Stomach (tissue), 9 donors: ENCODE data around the gene L3MBTL3. TPM values are rescaled to one million over a fixed set of nuclear protein-coding genes. Genes with fewer than 3 reads are reported as not detected.

Source experiments
- DNase-seq, 2 donors: peaks; one replicate each; pipeline versions ENCODE4 v3.0.0 to v3.0.0-alpha.2; 2013 to 2019
- H3K27ac ChIP-seq, 5 donors: fragments of 200-600 bp in 4 of 5; sonication (generic) in 4 of 5; one replicate each; pipeline ENCODE4 v1.5.1; 2013 to 2019; ENCODE audit warnings: mild to moderate bottlenecking in 1 of 5, moderate library complexity in 1 of 5
- H3K27me3 ChIP-seq, 3 donors: fragments of 200-600 bp; sonication (generic); one replicate each; pipeline ENCODE4 v1.5.1; 2017 to 2019; ENCODE audit warnings: mixed run types in 1 of 3
- H3K36me3 ChIP-seq, 4 donors: fragments of 200-600 bp; sonication (generic); 1 replicate in 3 of 4; 2 replicates in 1 of 4; pipeline ENCODE4 v1.5.1; 2016 to 2019
- H3K4me1 ChIP-seq, 4 donors: fragments of 200-600 bp; sonication (generic); one replicate each; pipeline ENCODE4 v1.5.1; 2016 to 2019
- H3K4me3 ChIP-seq, 4 donors: fragments of 200-600 bp; sonication (generic) in 3 of 4; one replicate each; pipeline ENCODE4 v1.5.1; 2016 to 2019; ENCODE audit warnings: mild to moderate bottlenecking in 1 of 4
- H3K9me3 ChIP-seq, 4 donors: fragments of 200-600 bp; sonication (generic); one replicate each; pipeline ENCODE4 v1.5.1; 2016 to 2019
- CTCF ChIP-seq, 7 experiments: fragments of 450-650 bp in 4 of 7; fragments of 200-600 bp in 3 of 7; sonication (generic) in 3 of 7; IDR thresholded peaks; one replicate each; pipeline ENCODE4 v1.5.1; 2016 to 2019; ENCODE audit warnings: antibody characterized with exemption in 7 of 7, control low read depth in 2 of 7, mild to moderate bottlenecking in 1 of 7
- EP300 ChIP-seq: sonication (generic); formaldehyde crosslinking; IDR thresholded peaks from one replicate; pipeline ENCODE4 v1.6.1; 2017; ENCODE audit warnings: antibody characterized with exemption
- POLR2A ChIP-seq, 4 donors: fragments of 450-650 bp; IDR thresholded peaks; one replicate each; pipeline ENCODE4 v1.6.1; 2016; ENCODE audit warnings: antibody characterized with exemption in 4 of 4, control low read depth in 2 of 4, mild to moderate bottlenecking in 1 of 4, moderate library complexity in 1 of 4
- POLR2AphosphoS5 ChIP-seq, 3 donors: sonication (generic); formaldehyde crosslinking; IDR thresholded peaks; one replicate each; pipeline ENCODE4 v1.6.1; 2016; ENCODE audit warnings: antibody characterized with exemption in 3 of 3
- WGBS, 5 donors: extraction: QIAGEN DNeasy Blood & Tissue Kit in 3 of 5; methylation state at CpG; one replicate each; pipeline versions ENCODE4 v1.1.5 to v1.1.7; 2013 to 2018; 5-methylcytosine and 5-hydroxymethylcytosine counted together
- intact Hi-C: fragments of 100-400 bp; cut with DNase I; formaldehyde crosslinking; loops from one replicate; pipeline ENCODE4 v1.15.1; 2023; ENCODE audit warnings: low total_unique reads
- polyA plus RNA-seq, 3 donors: library from polyadenylated mRNA; stranded (reverse); fragments of 200-250 nt; gene quantifications; one replicate each; pipeline ENCODE4 v1.2.3, GENCODE V29; 2013
- total RNA-seq, 5 donors: library from RNA; depleted of rRNA; stranded (reverse); fragments of >200 nt; gene quantifications; one replicate each; pipeline versions ENCODE4 v1.1.0 to v1.2.3, GENCODE V29; 2014 to 2016
- donor health status: healthy with polysubstance abuse.
- donor health status: Bipolar disorder and iron deficiency.
- donor health status: healthy.

The L3MBTL3 gene
- total and polyA plus RNA-seq, 8 donors, result 1.8 to 51.9 (median 3.1) TPM; not detected in 1

- Histone ChIP-seq H3K4me1 (no peaks in the 10 kb centered on the region), H3K27ac (no peak overlapping the region), H3K9me3 (peaks cover 3 to 16% (median 16%) of the 10 kb centered on the region in 4 donors), H3K27me3 (no peaks in the 10 kb centered on the region), H3K4me3 (no peak overlapping the region), H3K36me3 (no peaks in the 10 kb centered on the region)
- DNase-seq, result no peak
- no peak for TF ChIP-seq CTCF (IDR thresholded peaks at IDR 0.05)
- TF ChIP-seq POLR2A (IDR thresholded peaks at IDR 0.05), result no peak
- no peak for TF ChIP-seq EP300
- TF ChIP-seq POLR2AphosphoS5 (IDR thresholded peaks at IDR 0.05), result no peak
- WGBS, 5 donors, result 47 to 96% (median 87%) methylated on average over 1 of the region's 1 CpG
- intact Hi-C loops, result no loop called here
These were observed 37.6 kb upstream of the L3MBTL3 start for GRCh38 chr6:129980821-129981220.

DNA sequence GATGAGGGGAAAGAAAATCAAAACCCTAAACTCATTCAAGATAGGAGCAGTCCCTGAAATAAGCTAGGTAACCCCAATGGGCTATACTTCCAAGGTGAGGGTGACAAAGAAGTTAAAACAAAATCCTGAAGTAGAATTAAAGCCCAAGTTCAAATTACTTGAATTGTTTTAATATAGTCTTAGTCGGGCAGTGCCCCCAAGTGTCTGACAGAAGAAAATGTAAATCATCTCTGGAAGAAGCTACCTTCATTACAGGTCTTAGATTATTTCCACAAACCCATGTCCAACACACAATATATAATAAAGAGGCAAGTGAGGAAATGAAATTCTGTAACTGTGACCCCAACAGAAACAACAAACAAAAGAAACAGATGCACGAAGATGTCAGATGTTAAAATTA, 36.8 kb upstream of the L3MBTL3 start:
- H3K4me1 ChIP-seq, result no peaks in the 10 kb centered on the region
- no peak for DNase-seq
- H3K36me3 ChIP-seq, result no peaks in the 10 kb centered on the region
- no peaks in the 10 kb centered on the region for H3K27me3 ChIP-seq
- TF ChIP-seq POLR2A (IDR thresholded peaks at IDR 0.05) (no peak), EP300 (no peak), POLR2AphosphoS5 (IDR thresholded peaks at IDR 0.05) (no peak), CTCF (IDR thresholded peaks at IDR 0.05) (no peak)
- intact Hi-C loops, result no loop called here
- H3K27ac ChIP-seq, result no peak overlapping the region
- 59 to 75% (median 69%) methylated on average over 2 of the region's 2 CpGs for WGBS, 5 donors
- H3K9me3 ChIP-seq, result peaks cover 3 to 16% (median 16%) of the 10 kb centered on the region in 4 donors
- no peak overlapping the region for H3K4me3 ChIP-seq

GRCh38 chr6:129989396-129989795, 29.0 kb upstream of the L3MBTL3 start:
- WGBS, 5 donors, result 61 to 75% (median 67%) methylated on average over 1 of the region's 1 CpG
- no peaks in the 10 kb centered on the region for H3K9me3 ChIP-seq
- no peaks in the 10 kb centered on the region for H3K36me3 ChIP-seq
- H3K27ac ChIP-seq, result no peak overlapping the region
- H3K27me3 ChIP-seq, result no peaks in the 10 kb centered on the region
- H3K4me3 ChIP-seq, result no peak overlapping the region
- DNase-seq, result no peak
- no peak for TF ChIP-seq POLR2A (IDR thresholded peaks at IDR 0.05)
- no peak for TF ChIP-seq EP300
- no peak for TF ChIP-seq CTCF (IDR thresholded peaks at IDR 0.05)
- TF ChIP-seq POLR2AphosphoS5 (IDR thresholded peaks at IDR 0.05), result no peak
- intact Hi-C loops, result no loop called here
- H3K4me1 ChIP-seq, result no peaks in the 10 kb centered on the region

GRCh38 chr6:129992881-129993280, 25.5 kb upstream of the L3MBTL3 start:
- intact Hi-C loops, result no loop called here
- Histone ChIP-seq H3K27ac (no peak overlapping the region), H3K27me3 (no peaks in the 10 kb centered on the region), H3K4me3 (no peak overlapping the region), H3K4me1 (no peaks in the 10 kb centered on the region), H3K36me3 (no peaks in the 10 kb centered on the region), H3K9me3 (no peaks in the 10 kb centered on the region)
- no peak for TF ChIP-seq POLR2AphosphoS5 (IDR thresholded peaks at IDR 0.05)
- no peak for TF ChIP-seq CTCF (IDR thresholded peaks at IDR 0.05)
- TF ChIP-seq POLR2A (IDR thresholded peaks at IDR 0.05), result no peak
- no peak for DNase-seq
- 67 to 78% (median 70%) methylated on average over 3 of the region's 3 CpGs for WGBS, 5 donors
